H1 (cell line): Measurements from ENCODE around the gene RALGAPA2.

ENCODE experiments used
- GTF2F1 ChIP-seq: IDR thresholded peaks from 2 replicates; pipeline ENCODE4 v1.6.1; 2012; ENCODE audit warnings: low read depth, low read length, improper control_type of control experiment, borderline replicate concordance
- JUND ChIP-seq: IDR thresholded peaks from 2 replicates; pipeline ENCODE4 v1.6.1; 2011; ENCODE audit warnings: mild to moderate bottlenecking, improper control_type of control experiment, low read length
- POLR2A ChIP-seq, 2 experiments: IDR thresholded peaks; 1 replicate in 1 of 2; 2 replicates in 1 of 2; pipeline ENCODE4 v1.6.1; 2011; ENCODE audit warnings: low read depth in 2 of 2, low read length in 2 of 2, mild to moderate bottlenecking in 2 of 2; ENCODE audit errors: control extremely low read depth in 1 of 2
- POLR2AphosphoS5 ChIP-seq: IDR thresholded peaks from 2 replicates; pipeline ENCODE4 v1.6.1; 2011; ENCODE audit warnings: low read depth, low read length
- RBBP5 ChIP-seq: IDR thresholded peaks from 2 replicates; pipeline ENCODE4 v1.7.1; 2012; ENCODE audit warnings: low read depth, mild to moderate bottlenecking, inconsistent platforms, low read length, moderate library complexity, borderline replicate concordance
- SIN3A ChIP-seq, 2 experiments: IDR thresholded peaks in 1 of 2; conservative IDR thresholded peaks in 1 of 2; 2 replicates each; pipeline ENCODE4 v1.6.1; 2011 to 2012; ENCODE audit warnings: low read length in 2 of 2, improper control_type of control experiment in 1 of 2, low read depth in 1 of 2, mild to moderate bottlenecking in 1 of 2
- ZNF274 ChIP-seq: IDR thresholded peaks from 2 replicates; pipeline ENCODE4 v1.7.0; 2012; ENCODE audit warnings: low read length, borderline replicate concordance; ENCODE audit errors: extremely low read depth
- TF ChIP-seq, protein P1 (sequence below): IDR thresholded peaks from 2 replicates; pipeline ENCODE4 v1.6.1; 2012; ENCODE audit warnings: low read length, inconsistent platforms
- TF ChIP-seq, protein P2 (sequence below), 3 experiments: IDR thresholded peaks; 1 replicate in 2 of 3; 2 replicates in 1 of 3; pipeline versions ENCODE4 v1.5.1 to v1.6.1; 2011; ENCODE audit warnings: low read length in 3 of 3, mild to moderate bottlenecking in 3 of 3, inconsistent platforms in 2 of 3, low read depth in 1 of 3, moderate library complexity in 1 of 3; ENCODE audit not compliant: insufficient read depth in 1 of 3; ENCODE audit errors: control extremely low read depth in 1 of 3
- TF ChIP-seq, protein P3 (sequence below): IDR thresholded peaks from 2 replicates; pipeline ENCODE4 v1.6.1; 2012; ENCODE audit warnings: inconsistent platforms

DNA sequence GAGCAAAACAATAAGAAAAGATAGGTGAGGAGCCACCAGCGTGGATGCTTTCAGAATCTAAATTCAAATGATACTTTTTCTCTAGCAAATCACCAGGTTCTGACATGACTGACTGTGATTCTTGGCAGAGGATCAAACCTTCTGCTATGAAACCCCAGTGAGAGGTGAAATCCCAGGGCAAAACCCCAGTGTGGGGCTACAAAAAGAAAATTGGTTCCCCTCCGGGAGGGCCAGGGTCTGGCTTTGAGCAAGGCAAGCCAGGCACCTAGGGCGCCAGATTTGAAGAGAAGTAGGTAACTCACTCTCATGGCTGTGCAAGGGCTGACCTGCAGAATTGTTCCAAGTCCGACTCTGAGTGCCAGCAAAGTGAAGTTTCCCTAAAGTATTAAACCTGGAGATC is 20.2 kb upstream of the RALGAPA2 start:
- TF ChIP-seq, protein P1, sequence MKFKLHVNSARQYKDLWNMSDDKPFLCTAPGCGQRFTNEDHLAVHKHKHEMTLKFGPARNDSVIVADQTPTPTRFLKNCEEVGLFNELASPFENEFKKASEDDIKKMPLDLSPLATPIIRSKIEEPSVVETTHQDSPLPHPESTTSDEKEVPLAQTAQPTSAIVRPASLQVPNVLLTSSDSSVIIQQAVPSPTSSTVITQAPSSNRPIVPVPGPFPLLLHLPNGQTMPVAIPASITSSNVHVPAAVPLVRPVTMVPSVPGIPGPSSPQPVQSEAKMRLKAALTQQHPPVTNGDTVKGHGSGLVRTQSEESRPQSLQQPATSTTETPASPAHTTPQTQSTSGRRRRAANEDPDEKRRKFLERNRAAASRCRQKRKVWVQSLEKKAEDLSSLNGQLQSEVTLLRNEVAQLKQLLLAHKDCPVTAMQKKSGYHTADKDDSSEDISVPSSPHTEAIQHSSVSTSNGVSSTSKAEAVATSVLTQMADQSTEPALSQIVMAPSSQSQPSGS, result no peak
- no peak for TF ChIP-seq RBBP5
- TF ChIP-seq, protein P2, sequence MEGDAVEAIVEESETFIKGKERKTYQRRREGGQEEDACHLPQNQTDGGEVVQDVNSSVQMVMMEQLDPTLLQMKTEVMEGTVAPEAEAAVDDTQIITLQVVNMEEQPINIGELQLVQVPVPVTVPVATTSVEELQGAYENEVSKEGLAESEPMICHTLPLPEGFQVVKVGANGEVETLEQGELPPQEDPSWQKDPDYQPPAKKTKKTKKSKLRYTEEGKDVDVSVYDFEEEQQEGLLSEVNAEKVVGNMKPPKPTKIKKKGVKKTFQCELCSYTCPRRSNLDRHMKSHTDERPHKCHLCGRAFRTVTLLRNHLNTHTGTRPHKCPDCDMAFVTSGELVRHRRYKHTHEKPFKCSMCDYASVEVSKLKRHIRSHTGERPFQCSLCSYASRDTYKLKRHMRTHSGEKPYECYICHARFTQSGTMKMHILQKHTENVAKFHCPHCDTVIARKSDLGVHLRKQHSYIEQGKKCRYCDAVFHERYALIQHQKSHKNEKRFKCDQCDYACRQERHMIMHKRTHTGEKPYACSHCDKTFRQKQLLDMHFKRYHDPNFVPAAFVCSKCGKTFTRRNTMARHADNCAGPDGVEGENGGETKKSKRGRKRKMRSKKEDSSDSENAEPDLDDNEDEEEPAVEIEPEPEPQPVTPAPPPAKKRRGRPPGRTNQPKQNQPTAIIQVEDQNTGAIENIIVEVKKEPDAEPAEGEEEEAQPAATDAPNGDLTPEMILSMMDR (IDR thresholded peaks at IDR 0.05; ENCODE audit: control extremely low read depth in 1 of 3, insufficient read depth in 1 of 3, low read depth in 1 of 3, low read length in 3 of 3), result no peak
- no peak for TF ChIP-seq SIN3A (conservative IDR thresholded peaks at IDR 0.05 in 1 of 2, IDR thresholded peaks at IDR 0.05 in 1 of 2; ENCODE audit: low read depth in 1 of 2, low read length in 2 of 2)
- TF ChIP-seq, protein P3, sequence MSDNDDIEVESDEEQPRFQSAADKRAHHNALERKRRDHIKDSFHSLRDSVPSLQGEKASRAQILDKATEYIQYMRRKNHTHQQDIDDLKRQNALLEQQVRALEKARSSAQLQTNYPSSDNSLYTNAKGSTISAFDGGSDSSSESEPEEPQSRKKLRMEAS, result no peak
- TF ChIP-seq POLR2A (IDR thresholded peaks at IDR 0.05; ENCODE audit: control extremely low read depth in 1 of 2, low read depth in 2 of 2, low read length in 2 of 2), result no peak
- no peak for TF ChIP-seq POLR2AphosphoS5
- no peak for TF ChIP-seq ZNF274
- no peak for TF ChIP-seq JUND
- TF ChIP-seq GTF2F1, result no peak
